Hepatocyte (in vitro differentiated cells): Measurements from ENCODE around the gene RNF115. TPM values are rescaled to one million over a fixed set of nuclear protein-coding genes. Genes with fewer than 3 reads are reported as not detected.

ENCODE experiments used
- DNase-seq: peaks from one replicate; pipeline ENCODE4 v3.0.0-alpha.2; 2016; ENCODE audit warnings: low spot score
- H2AFZ ChIP-seq: fragments of 200-600 bp; sonication (generic); 2 replicates; pipeline ENCODE4 v1.6.0; 2016; ENCODE audit warnings: antibody characterized with exemption, mild to moderate bottlenecking
- H3K27ac ChIP-seq: fragments of 200-600 bp; sonication (generic); 2 replicates; pipeline ENCODE4 v1.5.1; 2016; ENCODE audit warnings: mild to moderate bottlenecking
- H3K27me3 ChIP-seq: fragments of 200-600 bp; sonication (generic); 2 replicates; pipeline ENCODE4 v1.6.1; 2016
- H3K36me3 ChIP-seq: fragments of 200-600 bp; sonication (generic); replicated peaks from 2 replicates; pipeline ENCODE4 v1.5.1; 2016; ENCODE audit warnings: low read depth; ENCODE audit not compliant: insufficient read depth
- H3K4me1 ChIP-seq: fragments of 200-600 bp; sonication (generic); 2 replicates; pipeline ENCODE4 v1.5.1; 2016; ENCODE audit warnings: mild to moderate bottlenecking, moderate library complexity; ENCODE audit not compliant: insufficient read depth
- H3K4me2 ChIP-seq: fragments of 200-600 bp; sonication (generic); 2 replicates; pipeline ENCODE4 v1.6.0; 2016
- H3K4me3 ChIP-seq: fragments of 200-600 bp; sonication (generic); 2 replicates; pipeline ENCODE4 v1.5.1; 2016; ENCODE audit warnings: mild to moderate bottlenecking
- H3K79me2 ChIP-seq: fragments of 200-600 bp; sonication (generic); 2 replicates; pipeline ENCODE4 v1.6.0; 2017; ENCODE audit warnings: mild to moderate bottlenecking
- H3K9me2 ChIP-seq: fragments of 200-600 bp; sonication (generic); replicated peaks from 2 replicates; pipeline ENCODE4 v1.6.0; 2017; ENCODE audit warnings: mild to moderate bottlenecking; ENCODE audit not compliant: insufficient read depth
- H3K9me3 ChIP-seq: fragments of 200-600 bp; sonication (generic); 2 replicates; pipeline ENCODE4 v1.5.1; 2016; ENCODE audit warnings: low read depth, mild to moderate bottlenecking
- H4K20me1 ChIP-seq: fragments of 200-600 bp; sonication (generic); 2 replicates; pipeline ENCODE4 v1.6.0; 2016; ENCODE audit warnings: mild to moderate bottlenecking; ENCODE audit not compliant: insufficient read depth, poor library complexity, severe bottlenecking
- EZH2 ChIP-seq: fragments of 200-600 bp; sonication (generic); IDR thresholded peaks from 2 replicates; pipeline ENCODE4 v1.6.1; 2016; ENCODE audit warnings: antibody characterized with exemption, mild to moderate bottlenecking, borderline replicate concordance
- EZH2phosphoT487 ChIP-seq: fragments of 200-600 bp; sonication (generic); IDR thresholded peaks from one replicate; pipeline ENCODE4 v1.6.1; 2018; ENCODE audit warnings: antibody characterized with exemption, mild to moderate bottlenecking, low read depth, moderate library complexity; ENCODE audit not compliant: unreplicated experiment, severe bottlenecking
- WGBS: methylation state at CpG from one replicate; pipeline ENCODE4 v1.1.6; 2016; ENCODE audit warnings: low lambda C conversion rate; ENCODE audit errors: missing lambda C conversion rate; 5-methylcytosine and 5-hydroxymethylcytosine counted together
- polyA plus RNA-seq: library from polyadenylated mRNA; unstranded; fragments of >200 nt; fragmentation: Nextera tagmentation; extraction: Ambion mirVana; gene quantifications from 2 replicates; pipeline ENCODE4 v1.2.1, GENCODE V29; 2016
- total RNA-seq: library from RNA; depleted of rRNA; stranded (reverse); fragments of >200 nt; gene quantifications from 2 replicates; pipeline ENCODE4 v1.2.3, GENCODE V29; 2014
- TF ChIP-seq, protein P1 (sequence below): fragments of 200-600 bp; sonication (generic); IDR thresholded peaks from 2 replicates; pipeline ENCODE4 v1.5.1; 2016; ENCODE audit warnings: antibody characterized with exemption, mild to moderate bottlenecking; ENCODE audit not compliant: poor library complexity

RNF115 gene
- total and polyA plus RNA-seq, 2 experiments from 2014 or later: 8.6 to 13.7 TPM

DNA sequence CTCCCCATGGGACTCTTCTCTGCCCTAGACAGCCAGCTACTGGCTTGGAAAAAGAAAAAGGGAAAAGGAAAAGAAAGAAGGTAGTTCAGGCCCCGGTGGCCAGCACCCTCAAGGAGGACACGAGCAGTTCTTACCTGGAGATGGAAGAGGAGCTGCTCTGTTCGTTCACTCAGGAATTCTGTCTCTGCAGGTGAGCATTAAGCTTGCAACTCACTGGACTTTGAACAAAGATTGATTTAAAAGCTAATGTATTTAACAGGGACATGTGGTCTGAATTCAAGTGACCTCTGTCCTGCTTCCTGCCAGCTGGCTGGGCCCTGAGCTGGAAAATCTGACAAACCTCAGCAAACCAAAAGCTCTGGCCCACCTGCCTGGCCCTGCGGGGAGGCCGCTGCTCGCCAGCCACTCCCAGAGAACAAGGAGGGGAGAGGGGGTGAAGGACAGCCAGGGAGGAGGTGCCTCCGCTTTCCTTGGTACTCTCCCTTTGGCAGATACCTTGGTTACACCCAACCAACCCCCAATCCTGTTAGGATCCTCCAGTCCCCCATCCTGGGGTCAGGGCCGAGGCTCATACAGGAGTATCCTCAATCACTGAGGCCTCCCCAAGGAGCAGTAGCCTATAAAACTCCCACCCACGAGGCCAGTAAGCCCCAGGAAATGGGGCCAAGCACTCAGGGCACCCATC lies 116.6 kb downstream of the RNF115 start, which contains the start of gene PDZK1:
PDZK1 (minus strand) TSS at position 186 of the 685 bp plus-strand sequence. CDS start 19,347 bp downstream, outside the sequence.
- H3K36me3 ChIP-seq: no peaks in the 10 kb centered on the region
- no peaks in the 10 kb centered on the region for H4K20me1 ChIP-seq
- no peaks in the 10 kb centered on the region for H3K27me3 ChIP-seq
- no peak for TF ChIP-seq EZH2
- TF ChIP-seq, protein P1, sequence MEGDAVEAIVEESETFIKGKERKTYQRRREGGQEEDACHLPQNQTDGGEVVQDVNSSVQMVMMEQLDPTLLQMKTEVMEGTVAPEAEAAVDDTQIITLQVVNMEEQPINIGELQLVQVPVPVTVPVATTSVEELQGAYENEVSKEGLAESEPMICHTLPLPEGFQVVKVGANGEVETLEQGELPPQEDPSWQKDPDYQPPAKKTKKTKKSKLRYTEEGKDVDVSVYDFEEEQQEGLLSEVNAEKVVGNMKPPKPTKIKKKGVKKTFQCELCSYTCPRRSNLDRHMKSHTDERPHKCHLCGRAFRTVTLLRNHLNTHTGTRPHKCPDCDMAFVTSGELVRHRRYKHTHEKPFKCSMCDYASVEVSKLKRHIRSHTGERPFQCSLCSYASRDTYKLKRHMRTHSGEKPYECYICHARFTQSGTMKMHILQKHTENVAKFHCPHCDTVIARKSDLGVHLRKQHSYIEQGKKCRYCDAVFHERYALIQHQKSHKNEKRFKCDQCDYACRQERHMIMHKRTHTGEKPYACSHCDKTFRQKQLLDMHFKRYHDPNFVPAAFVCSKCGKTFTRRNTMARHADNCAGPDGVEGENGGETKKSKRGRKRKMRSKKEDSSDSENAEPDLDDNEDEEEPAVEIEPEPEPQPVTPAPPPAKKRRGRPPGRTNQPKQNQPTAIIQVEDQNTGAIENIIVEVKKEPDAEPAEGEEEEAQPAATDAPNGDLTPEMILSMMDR: no peak
- no peak for TF ChIP-seq EZH2phosphoT487
- peak within 1 kb of the TSS; percentile 91 for H3K27ac ChIP-seq
- H2AFZ ChIP-seq: no peak within 1 kb of the TSS
- peak; percentile 72 for DNase-seq
- WGBS: 66% methylated on average over 9 of the region's 9 CpGs
- H3K9me2 ChIP-seq: no peaks in the 10 kb centered on the region
- no peaks in the 10 kb centered on the region for H3K9me3 ChIP-seq
- H3K4me1 ChIP-seq: peaks cover 32% of the 10 kb centered on the region
- peaks cover 24% of the 10 kb centered on the region for H3K79me2 ChIP-seq
- peak within 1 kb of the TSS; percentile 71 for H3K4me2 ChIP-seq
- H3K4me3 ChIP-seq: peak within 1 kb of the TSS; percentile 15

DNA sequence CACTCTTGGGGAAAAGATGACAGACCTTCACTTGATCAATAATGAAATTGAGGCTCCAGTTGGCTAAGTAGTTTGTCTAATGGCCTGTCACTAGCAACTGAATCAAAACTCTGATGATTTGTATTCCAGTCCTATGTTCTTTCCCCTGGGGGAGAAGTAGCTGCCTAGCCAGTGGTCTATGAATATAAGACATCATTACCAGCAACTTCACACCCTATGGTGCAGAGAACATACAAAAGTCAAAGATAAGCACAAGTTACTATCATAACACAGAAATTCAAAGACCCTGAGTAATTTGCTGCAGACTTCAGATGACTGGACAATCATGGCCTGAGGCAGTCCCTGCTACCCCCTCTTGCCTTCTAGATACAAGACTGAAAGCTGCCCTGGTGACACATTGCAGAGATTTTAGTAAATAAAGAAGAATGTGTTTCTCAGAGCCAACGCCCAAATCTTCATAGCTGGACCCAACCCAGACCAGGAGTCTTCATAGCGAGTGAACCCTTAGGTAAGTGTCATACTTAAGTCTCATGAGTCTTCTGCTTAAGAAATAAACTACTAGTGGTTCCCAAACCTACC lies 117.7 kb downstream of the RNF115 start:
- Histone ChIP-seq H3K4me2 (peak overlapping the region; percentile 71), H3K9me3 (no peaks in the 10 kb centered on the region), H3K4me3 (peak overlapping the region; percentile 15), H3K27ac (peak overlapping the region; percentile 91), H2AFZ (no peak overlapping the region), H3K9me2 (no peaks in the 10 kb centered on the region), H3K27me3 (no peaks in the 10 kb centered on the region), H3K4me1 (peaks cover 25% of the 10 kb centered on the region), H3K36me3 (no peaks in the 10 kb centered on the region), H3K79me2 (peaks cover 24% of the 10 kb centered on the region), H4K20me1 (no peaks in the 10 kb centered on the region)
- no peak for TF ChIP-seq EZH2phosphoT487
- no peak for TF ChIP-seq EZH2
- TF ChIP-seq, protein P1: no peak
- DNase-seq: peak; percentile 41
- 56% methylated on average over 2 of the region's 2 CpGs for WGBS

DNA sequence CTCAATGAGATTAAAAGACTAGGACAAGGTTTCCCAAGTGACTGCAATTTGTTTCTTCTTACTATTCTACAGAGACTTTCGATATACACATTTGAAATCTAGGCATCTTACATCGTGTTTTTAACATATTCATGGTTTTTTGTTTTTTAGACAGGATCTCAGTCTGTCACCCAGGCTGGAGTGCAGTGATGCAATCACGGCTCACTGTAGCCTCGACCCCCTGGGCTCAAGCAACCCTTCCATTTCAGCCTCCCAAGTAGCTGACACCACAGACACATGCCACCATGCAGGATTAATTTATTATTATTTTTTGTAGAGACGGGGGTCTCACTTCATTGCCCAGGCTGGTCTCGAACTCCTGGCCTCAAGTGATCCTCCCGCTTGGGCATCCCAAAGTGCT lies 118.3 kb downstream of the RNF115 start:
- H3K9me2 ChIP-seq: no peaks in the 10 kb centered on the region
- H2AFZ ChIP-seq: no peak overlapping the region
- no peaks in the 10 kb centered on the region for H3K27me3 ChIP-seq
- DNase-seq: no peak
- H3K4me3 ChIP-seq: no peak overlapping the region
- peak overlapping the region; percentile 71 for H3K4me2 ChIP-seq
- H3K27ac ChIP-seq: peak overlapping the region; percentile 91
- H3K79me2 ChIP-seq: peaks cover 24% of the 10 kb centered on the region
- no peaks in the 10 kb centered on the region for H4K20me1 ChIP-seq
- TF ChIP-seq EZH2 (no peak), EZH2phosphoT487 (no peak)
- TF ChIP-seq, protein P1: no peak
- peaks cover 25% of the 10 kb centered on the region for H3K4me1 ChIP-seq
- H3K36me3 ChIP-seq: no peaks in the 10 kb centered on the region
- 89% methylated on average over 7 of the region's 7 CpGs for WGBS
- no peaks in the 10 kb centered on the region for H3K9me3 ChIP-seq
